Measurements from ENCODE around the gene EIF1B. TPM values are rescaled to one million over a fixed set of nuclear protein-coding genes. Genes with fewer than 3 reads are reported as not detected.

EIF1B gene
- total RNA-seq, 1 experiment from 2014 or later = 34.4 TPM

DNA sequence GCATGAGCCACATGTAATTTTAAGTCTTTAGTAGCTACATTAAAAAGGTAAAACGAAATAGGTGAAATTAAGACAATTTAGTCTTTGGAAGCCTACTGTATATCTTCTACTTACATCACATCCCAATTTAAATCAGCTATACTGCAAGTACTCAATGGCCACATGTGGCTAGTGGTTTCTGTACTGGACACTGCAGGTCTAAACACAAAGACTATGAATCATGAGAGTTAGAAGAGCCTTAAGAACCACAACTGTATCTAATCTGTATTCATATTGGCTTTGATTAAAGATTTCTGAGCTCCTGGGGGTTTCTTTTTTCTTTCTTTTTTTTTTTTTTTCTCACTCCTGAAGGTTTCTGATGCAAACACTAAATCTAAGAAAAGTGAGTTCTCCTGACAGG, 2.3 kb upstream of the EIF1B start:
- intact Hi-C loops (cut with micrococcal nuclease; ENCODE audit: unreplicated experiment) = no loop called here
- no peak for DNase-seq (ENCODE audit: low spot score)
- no peaks in the 10 kb centered on the region for H3K27me3 ChIP-seq (replicated peaks; ENCODE audit: insufficient read depth, low read depth, low read length, poor library complexity)
- BruUV-seq (replicated peaks) = no TSS peak
- ChIA-PET POLR2A (ENCODE audit: low non-redundant PET) (no interaction called here), CTCF (no interaction called here)
- peaks cover 9% of the 10 kb centered on the region for H3K4me1 ChIP-seq (ENCODE audit: insufficient read depth, low read length, poor library complexity, severe bottlenecking)
- no peak overlapping the region for H3K4me3 ChIP-seq (ENCODE audit: low read depth, low read length, poor library complexity, severe bottlenecking)
- no peak overlapping the region for H3K27ac ChIP-seq (ENCODE audit: low read depth, low read length, poor library complexity, severe bottlenecking)
- H3K36me3 ChIP-seq (ENCODE audit: insufficient read depth, low read length, poor library complexity, severe bottlenecking) = peaks cover 14% of the 10 kb centered on the region
- H3K9me3 ChIP-seq (ENCODE audit: low read depth, low read length, poor library complexity, severe bottlenecking) = no peaks in the 10 kb centered on the region
- TF ChIP-seq CTCF (conservative IDR thresholded peaks at IDR 0.05; ENCODE audit: low read depth, low read length) (no peak), EZH2 (IDR thresholded peaks at IDR 0.05; ENCODE audit: borderline replicate concordance, low read depth, low read length, poor library complexity, severe bottlenecking) (no peak)

DNA sequence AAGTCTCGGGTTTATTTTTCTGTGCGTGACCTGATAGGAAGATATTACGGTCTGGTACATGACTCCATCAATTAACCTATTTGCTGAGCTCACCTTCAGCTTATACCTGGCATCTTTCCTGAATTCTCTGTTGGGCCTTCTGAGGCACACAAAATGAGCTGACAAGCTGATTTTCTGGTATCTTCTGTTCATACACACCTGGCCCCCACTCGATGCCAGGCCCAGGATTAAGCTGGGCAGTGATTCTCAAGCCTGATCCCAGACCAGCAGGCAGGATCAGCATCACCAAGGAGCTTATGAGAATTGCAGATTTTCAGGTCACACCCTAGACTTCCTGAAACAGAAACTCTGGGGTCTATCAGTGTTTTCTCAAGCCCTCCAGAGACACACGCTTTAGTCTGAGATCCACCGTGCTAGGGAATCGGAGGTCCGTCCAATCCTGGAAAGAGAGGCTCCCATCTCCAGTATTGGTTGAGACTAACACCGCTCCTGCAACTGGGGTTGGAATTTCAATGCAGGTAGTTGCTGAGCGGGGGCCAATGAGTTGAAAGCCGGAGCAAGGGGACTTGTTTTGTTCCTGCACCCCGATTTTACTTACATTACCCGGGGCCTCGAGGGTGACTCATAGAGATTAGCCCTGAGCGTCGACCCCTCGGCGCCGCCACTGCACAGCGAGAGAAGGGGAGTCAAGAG, 636 bp upstream of the EIF1B start:
- Histone ChIP-seq H3K4me1 (ENCODE audit: insufficient read depth, low read length, poor library complexity, severe bottlenecking) (peaks cover 16% of the 10 kb centered on the region), H3K27ac (ENCODE audit: low read depth, low read length, poor library complexity, severe bottlenecking) (peak overlapping the region; percentile 93), H3K9me3 (ENCODE audit: low read depth, low read length, poor library complexity, severe bottlenecking) (no peaks in the 10 kb centered on the region), H3K4me3 (ENCODE audit: low read depth, low read length, poor library complexity, severe bottlenecking) (peak overlapping the region; percentile 84), H3K27me3 (replicated peaks; ENCODE audit: insufficient read depth, low read depth, low read length, poor library complexity) (no peaks in the 10 kb centered on the region), H3K36me3 (ENCODE audit: insufficient read depth, low read length, poor library complexity, severe bottlenecking) (peaks cover 20% of the 10 kb centered on the region)
- POLR2A ChIA-PET (ENCODE audit: low non-redundant PET) = no interaction called here
- no TSS peak for BruUV-seq (replicated peaks)
- DNase-seq (ENCODE audit: low spot score) = peak; percentile 6
- TF ChIP-seq EZH2 (IDR thresholded peaks at IDR 0.05; ENCODE audit: borderline replicate concordance, low read depth, low read length, poor library complexity, severe bottlenecking) = no peak
- TF ChIP-seq CTCF (conservative IDR thresholded peaks at IDR 0.05; ENCODE audit: low read depth, low read length) = no peak
- CTCF ChIA-PET = interaction anchor here (0.6 kb wide), 1 partner anchor 1162 kb away, joined by 4 read pairs; no protein-coding TSS in a partner anchor
- intact Hi-C loops (cut with micrococcal nuclease; ENCODE audit: unreplicated experiment) = no loop called here

DNA sequence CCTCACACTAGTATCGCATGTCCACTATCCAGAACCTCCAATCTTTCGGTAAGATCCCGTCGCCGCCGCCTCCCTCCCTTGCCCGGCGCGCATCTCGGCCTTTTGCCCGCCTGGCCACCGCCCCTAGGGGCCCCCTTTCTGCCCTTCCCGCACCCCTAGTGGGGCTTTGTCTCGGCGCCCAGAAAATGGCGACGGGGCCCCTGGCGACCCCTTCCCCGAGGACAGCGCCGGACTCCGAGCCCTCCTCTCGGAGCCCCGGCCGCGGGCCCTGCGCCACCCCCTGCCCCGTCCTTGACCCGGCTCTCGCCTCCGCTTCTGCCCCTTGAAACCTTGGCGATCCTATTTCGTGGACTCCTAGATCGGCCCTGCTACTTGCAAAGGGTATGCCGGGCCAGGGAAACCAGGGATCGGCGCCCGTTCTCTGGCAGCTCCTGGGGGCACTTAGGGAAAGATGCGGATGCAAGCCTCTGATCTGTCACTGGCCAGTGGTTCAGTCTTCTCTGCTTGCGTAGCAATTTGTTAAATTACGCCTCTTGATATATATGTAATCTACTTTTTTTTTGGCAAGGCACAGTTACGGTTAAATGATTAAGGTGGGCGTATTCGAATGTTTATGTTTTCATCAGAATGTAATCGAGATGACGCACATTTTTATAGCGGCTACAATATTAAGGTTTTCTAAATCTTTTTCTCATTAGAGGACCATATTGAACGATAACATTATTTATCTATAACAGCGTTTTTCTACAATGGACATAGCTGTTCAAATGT, 603 bp downstream of the EIF1B start:
- H3K27ac ChIP-seq (ENCODE audit: low read depth, low read length, poor library complexity, severe bottlenecking) = peak overlapping the region; percentile 93
- peaks cover 26% of the 10 kb centered on the region for H3K4me1 ChIP-seq (ENCODE audit: insufficient read depth, low read length, poor library complexity, severe bottlenecking)
- ChIA-PET CTCF (no interaction called here), POLR2A (ENCODE audit: low non-redundant PET) (no interaction called here)
- peak overlapping the region; percentile 84 for H3K4me3 ChIP-seq (ENCODE audit: low read depth, low read length, poor library complexity, severe bottlenecking)
- H3K27me3 ChIP-seq (replicated peaks; ENCODE audit: insufficient read depth, low read depth, low read length, poor library complexity) = no peaks in the 10 kb centered on the region
- peaks cover 20% of the 10 kb centered on the region for H3K36me3 ChIP-seq (ENCODE audit: insufficient read depth, low read length, poor library complexity, severe bottlenecking)
- DNase-seq (ENCODE audit: low spot score) = peak; percentile 10
- no peak for TF ChIP-seq CTCF (conservative IDR thresholded peaks at IDR 0.05; ENCODE audit: low read depth, low read length)
- TF ChIP-seq EZH2 (IDR thresholded peaks at IDR 0.05; ENCODE audit: borderline replicate concordance, low read depth, low read length, poor library complexity, severe bottlenecking) = no peak
- TSS peak; percentile 74 for BruUV-seq (replicated peaks)
- H3K9me3 ChIP-seq (ENCODE audit: low read depth, low read length, poor library complexity, severe bottlenecking) = no peaks in the 10 kb centered on the region
- intact Hi-C loops (cut with micrococcal nuclease; ENCODE audit: unreplicated experiment) = no loop called here

Measured in A673 (cell line).